ENCODE measurements around the gene CPED1.

The CPED1 gene

DNA sequence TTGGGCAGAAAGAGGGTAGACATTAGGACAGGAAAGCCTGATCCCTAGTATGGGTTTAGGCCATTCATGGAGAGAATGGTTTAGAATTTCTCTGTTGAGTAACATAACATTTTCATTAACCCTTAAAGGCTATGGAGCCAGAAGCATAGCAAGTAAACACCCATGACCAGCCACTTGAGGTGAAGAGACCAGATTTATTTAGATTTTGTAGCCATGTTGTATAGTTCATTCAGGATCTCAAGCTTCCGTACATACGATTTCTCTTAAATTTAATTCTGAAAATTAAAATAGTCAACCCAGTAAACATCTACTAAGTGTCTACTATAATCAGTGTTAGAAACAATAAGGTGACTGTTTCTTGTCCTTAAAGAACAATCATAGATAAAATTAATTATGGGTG, 51.5 kb downstream of the CPED1 start:
- Histone ChIP-seq H3K79me2 (ENCODE audit: low read length) (no peaks in the 10 kb centered on the region), H4K20me1 (ENCODE audit: insufficient read depth, low read length) (no peaks in the 10 kb centered on the region), H3F3A (ENCODE audit: insufficient read depth, low read length) (no peaks in the 10 kb centered on the region), H3K4me1 (ENCODE audit: low read length) (0 out of 2 replicates have a peak, but pooled peaks cover 1% of the 10 kb centered on the region), H3K9me2 (replicated peaks; ENCODE audit: insufficient read depth, low read length) (no peaks in the 10 kb centered on the region), H2AFZ (ENCODE audit: low read length) (no peak overlapping the region), H3K9me3 (replicated peaks; ENCODE audit: insufficient read depth, low read length) (no peaks in the 10 kb centered on the region), H3K27ac (ENCODE audit: low read length) (no peak overlapping the region), H3K4me3 (ENCODE audit: low read length) (no peak overlapping the region), H3K4me2 (ENCODE audit: low read depth, low read length) (no peak overlapping the region), H3K36me3 (replicated peaks; ENCODE audit: insufficient read depth, low read length) (no peaks in the 10 kb centered on the region), H3K27me3 (replicated peaks; ENCODE audit: insufficient read depth, low read length) (no peaks in the 10 kb centered on the region), H3K9ac (ENCODE audit: low read length) (no peak overlapping the region)
- TF ChIP-seq EZH2 (optimal IDR thresholded peaks at IDR 0.05; ENCODE audit: low read depth, low read length) = no peak
- TF ChIP-seq, protein P1, sequence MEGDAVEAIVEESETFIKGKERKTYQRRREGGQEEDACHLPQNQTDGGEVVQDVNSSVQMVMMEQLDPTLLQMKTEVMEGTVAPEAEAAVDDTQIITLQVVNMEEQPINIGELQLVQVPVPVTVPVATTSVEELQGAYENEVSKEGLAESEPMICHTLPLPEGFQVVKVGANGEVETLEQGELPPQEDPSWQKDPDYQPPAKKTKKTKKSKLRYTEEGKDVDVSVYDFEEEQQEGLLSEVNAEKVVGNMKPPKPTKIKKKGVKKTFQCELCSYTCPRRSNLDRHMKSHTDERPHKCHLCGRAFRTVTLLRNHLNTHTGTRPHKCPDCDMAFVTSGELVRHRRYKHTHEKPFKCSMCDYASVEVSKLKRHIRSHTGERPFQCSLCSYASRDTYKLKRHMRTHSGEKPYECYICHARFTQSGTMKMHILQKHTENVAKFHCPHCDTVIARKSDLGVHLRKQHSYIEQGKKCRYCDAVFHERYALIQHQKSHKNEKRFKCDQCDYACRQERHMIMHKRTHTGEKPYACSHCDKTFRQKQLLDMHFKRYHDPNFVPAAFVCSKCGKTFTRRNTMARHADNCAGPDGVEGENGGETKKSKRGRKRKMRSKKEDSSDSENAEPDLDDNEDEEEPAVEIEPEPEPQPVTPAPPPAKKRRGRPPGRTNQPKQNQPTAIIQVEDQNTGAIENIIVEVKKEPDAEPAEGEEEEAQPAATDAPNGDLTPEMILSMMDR (IDR thresholded peaks at IDR 0.05; ENCODE audit: low read length) = no peak
- no peak for TF ChIP-seq EZH2phosphoT487 (IDR thresholded peaks at IDR 0.05; ENCODE audit: low read length)
- DNase-seq = no peak

- no peak overlapping the region for H3K27ac ChIP-seq (ENCODE audit: low read length)
- H3K79me2 ChIP-seq (ENCODE audit: low read length) = no peaks in the 10 kb centered on the region
- H3K4me2 ChIP-seq (ENCODE audit: low read depth, low read length) = no peak overlapping the region
- H3K9me3 ChIP-seq (replicated peaks; ENCODE audit: insufficient read depth, low read length) = no peaks in the 10 kb centered on the region
- H4K20me1 ChIP-seq (ENCODE audit: insufficient read depth, low read length) = no peaks in the 10 kb centered on the region
- H3F3A ChIP-seq (ENCODE audit: insufficient read depth, low read length) = no peaks in the 10 kb centered on the region
- no peak overlapping the region for H3K4me3 ChIP-seq (ENCODE audit: low read length)
- H3K27me3 ChIP-seq (replicated peaks; ENCODE audit: insufficient read depth, low read length) = no peaks in the 10 kb centered on the region
- DNase-seq = no peak
- no peak overlapping the region for H3K9ac ChIP-seq (ENCODE audit: low read length)
- peaks cover 8% of the 10 kb centered on the region; the same call in 1 of the 2 replicates for H3K4me1 ChIP-seq (ENCODE audit: low read length)
- H3K9me2 ChIP-seq (replicated peaks; ENCODE audit: insufficient read depth, low read length) = no peaks in the 10 kb centered on the region
- TF ChIP-seq EZH2phosphoT487 (IDR thresholded peaks at IDR 0.05; ENCODE audit: low read length) (no peak), EZH2 (optimal IDR thresholded peaks at IDR 0.05; ENCODE audit: low read depth, low read length) (no peak)
- TF ChIP-seq, protein P1 (IDR thresholded peaks at IDR 0.05; ENCODE audit: low read length) = no peak
- H3K36me3 ChIP-seq (replicated peaks; ENCODE audit: insufficient read depth, low read length) = no peaks in the 10 kb centered on the region
- H2AFZ ChIP-seq (ENCODE audit: low read length) = no peak overlapping the region
Observed at GRCh38 chr7:121041516-121042148, 53.1 kb downstream of the CPED1 start.

DNA sequence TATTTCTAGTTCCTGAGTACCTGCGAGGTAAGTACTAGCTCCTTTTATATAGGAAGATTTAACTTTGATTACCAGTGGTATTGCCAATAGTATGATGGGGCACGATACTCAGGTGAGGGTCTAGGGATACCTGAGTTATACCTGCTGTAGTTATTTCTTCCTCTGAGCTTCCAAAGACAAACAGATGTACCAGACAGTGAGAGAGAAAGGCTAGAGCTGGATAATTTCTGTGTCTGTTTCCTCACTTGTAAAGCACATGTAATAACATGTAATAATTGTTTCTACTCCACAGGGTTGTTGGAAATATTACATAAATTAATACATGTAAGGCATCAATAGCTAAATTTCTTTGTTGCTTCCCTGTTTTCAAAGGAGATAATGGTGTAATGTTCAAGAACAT, 53.7 kb downstream of the CPED1 start:
- H3K4me3 ChIP-seq (ENCODE audit: low read length) = no peak overlapping the region
- TF ChIP-seq, protein P1 (IDR thresholded peaks at IDR 0.05; ENCODE audit: low read length) = no peak
- no peak for TF ChIP-seq EZH2phosphoT487 (IDR thresholded peaks at IDR 0.05; ENCODE audit: low read length)
- TF ChIP-seq EZH2 (optimal IDR thresholded peaks at IDR 0.05; ENCODE audit: low read depth, low read length) = no peak
- no peak overlapping the region for H2AFZ ChIP-seq (ENCODE audit: low read length)
- peaks cover 8% of the 10 kb centered on the region; the same call in 1 of the 2 replicates for H3K4me1 ChIP-seq (ENCODE audit: low read length)
- H3K27ac ChIP-seq (ENCODE audit: low read length) = no peak overlapping the region
- DNase-seq = no peak
- H3K4me2 ChIP-seq (ENCODE audit: low read depth, low read length) = no peak overlapping the region
- H3K79me2 ChIP-seq (ENCODE audit: low read length) = no peaks in the 10 kb centered on the region
- no peaks in the 10 kb centered on the region for H3K9me2 ChIP-seq (replicated peaks; ENCODE audit: insufficient read depth, low read length)
- H3F3A ChIP-seq (ENCODE audit: insufficient read depth, low read length) = no peaks in the 10 kb centered on the region
- H3K27me3 ChIP-seq (replicated peaks; ENCODE audit: insufficient read depth, low read length) = no peaks in the 10 kb centered on the region
- H3K9me3 ChIP-seq (replicated peaks; ENCODE audit: insufficient read depth, low read length) = no peaks in the 10 kb centered on the region
- H4K20me1 ChIP-seq (ENCODE audit: insufficient read depth, low read length) = no peaks in the 10 kb centered on the region
- H3K9ac ChIP-seq (ENCODE audit: low read length) = no peak overlapping the region
- no peaks in the 10 kb centered on the region for H3K36me3 ChIP-seq (replicated peaks; ENCODE audit: insufficient read depth, low read length)
